NCI-H526 (cell line): Measurements from ENCODE around the gene STIM1.
"Not testable (repeated sequence)": the region's sequence is repeated elsewhere in the genome, so short reads cannot be mapped to it uniquely, and the experiment has no call there.

Experiments
- DNase-seq, 2 experiments: peaks; one replicate each; lab custom pipeline; 2025; lab: John Stamatoyannopoulos, UW

STIM1 gene

DNA sequence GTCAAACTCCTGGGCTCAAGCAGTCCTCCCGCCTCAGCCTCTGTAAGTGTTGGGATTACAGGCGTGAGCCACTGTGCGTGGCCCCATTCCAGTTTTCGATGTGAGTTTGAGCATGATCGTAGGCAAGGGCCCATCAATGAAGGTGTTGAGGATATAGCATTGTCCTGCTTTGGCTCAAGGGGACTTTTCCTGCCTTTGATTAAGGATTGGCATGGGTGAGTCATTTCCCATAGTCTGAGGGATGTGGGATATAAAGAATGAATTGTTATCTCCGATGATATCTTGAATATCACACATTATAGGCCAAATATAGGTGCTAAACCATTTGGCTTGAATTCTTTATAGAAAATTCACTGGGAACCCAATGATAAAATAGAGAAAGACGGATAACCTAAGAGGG is 30.4 kb downstream of the STIM1 start:
- no peak for DNase-seq

DNA sequence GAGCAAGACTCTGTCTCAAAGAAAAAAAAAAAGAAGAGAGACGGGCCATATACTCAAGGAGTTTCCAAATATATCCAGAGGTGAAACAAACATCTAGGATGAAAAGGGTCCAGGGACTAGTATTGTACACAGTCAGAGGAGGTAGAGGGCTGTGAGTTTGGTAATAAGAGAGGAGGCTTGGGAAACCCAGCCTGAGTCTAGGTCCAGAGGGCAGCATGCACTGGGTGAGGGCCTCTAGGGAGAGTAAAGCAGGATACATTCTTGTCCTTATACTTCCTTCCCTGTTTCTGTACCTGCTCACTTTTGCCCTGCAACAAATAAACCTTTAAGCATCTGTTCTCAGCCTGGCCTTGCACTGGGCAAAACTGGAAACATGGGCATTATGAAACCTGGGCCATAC is 31.5 kb downstream of the STIM1 start:
- no peak for DNase-seq

DNA sequence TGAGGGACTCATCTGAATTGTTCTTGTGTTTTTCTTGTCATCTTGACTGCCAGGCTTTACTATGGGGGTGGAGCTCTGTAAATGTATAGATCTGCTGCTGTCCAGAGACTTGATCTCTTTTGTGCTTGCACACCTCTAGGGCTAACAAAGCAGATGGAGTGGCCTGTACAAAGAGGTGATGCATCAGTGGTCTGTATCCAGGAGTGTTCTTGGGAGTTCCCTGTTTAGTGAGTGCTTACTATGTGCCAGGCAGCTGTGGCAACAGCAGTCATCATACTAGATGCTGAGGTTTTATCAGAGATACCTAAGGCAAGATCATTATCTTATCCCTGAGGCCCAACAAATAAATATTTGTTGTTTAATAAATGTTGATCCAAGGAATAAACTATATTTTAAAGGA is 33.4 kb downstream of the STIM1 start:
- no peak for DNase-seq

DNA sequence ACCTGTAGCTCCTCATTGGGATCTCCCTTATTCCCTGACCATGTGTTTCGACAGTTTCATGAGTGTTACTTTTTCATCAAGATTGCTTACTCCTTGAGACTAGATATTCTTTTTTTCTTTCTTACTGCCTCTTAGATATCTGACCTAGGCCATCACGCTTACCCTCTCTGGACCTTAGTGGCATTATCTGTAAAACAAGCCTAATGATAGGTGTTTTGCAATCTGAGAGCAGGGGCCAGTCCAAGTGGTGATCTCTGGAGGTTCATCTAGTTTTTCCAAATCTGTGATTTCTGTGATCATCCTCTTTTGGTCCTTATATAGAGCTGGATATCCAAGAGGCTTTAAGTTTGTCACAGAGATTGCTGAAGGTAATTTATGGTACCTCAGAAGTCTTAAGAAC is 34.5 kb downstream of the STIM1 start:
- DNase-seq: no peak

DNA sequence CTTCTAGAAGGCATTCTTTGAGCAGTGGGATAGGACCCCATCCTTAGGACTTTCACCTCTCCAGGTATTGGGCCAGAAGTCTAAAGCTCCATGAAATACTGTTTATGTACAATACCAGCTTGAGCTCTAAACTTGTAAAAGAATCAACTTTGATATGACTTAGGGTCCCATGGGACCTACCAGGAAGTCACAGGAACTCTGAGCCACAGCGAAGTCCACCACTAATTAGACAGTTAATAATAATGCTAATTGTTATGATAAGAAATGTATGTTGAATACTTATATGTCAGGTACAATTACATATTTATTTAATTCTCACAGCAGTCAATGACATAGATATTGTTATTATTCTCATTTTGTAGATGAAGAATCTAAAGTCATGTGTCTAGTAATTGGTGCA is 35.3 kb downstream of the STIM1 start:
- no peak for DNase-seq

DNA sequence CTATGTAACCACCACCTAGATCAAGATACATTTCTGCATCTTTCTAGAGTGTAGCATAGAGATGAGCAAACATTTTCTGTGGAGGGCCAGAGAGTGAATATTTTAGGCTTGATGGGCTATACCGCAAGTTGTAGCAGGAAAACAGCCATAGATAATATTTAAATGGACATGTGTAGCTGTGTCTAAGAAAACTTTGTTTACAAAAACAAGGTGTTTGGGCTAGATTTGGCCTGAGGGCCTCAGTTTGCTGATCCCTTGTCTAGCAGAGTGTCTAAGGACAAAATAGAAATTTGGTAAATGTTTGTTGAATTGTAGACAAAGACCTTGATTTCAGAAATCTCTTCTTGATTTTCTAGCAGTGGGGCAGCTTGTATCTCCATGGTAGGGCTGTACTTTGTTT is 36.3 kb downstream of the STIM1 start:
- DNase-seq: no peak

DNA sequence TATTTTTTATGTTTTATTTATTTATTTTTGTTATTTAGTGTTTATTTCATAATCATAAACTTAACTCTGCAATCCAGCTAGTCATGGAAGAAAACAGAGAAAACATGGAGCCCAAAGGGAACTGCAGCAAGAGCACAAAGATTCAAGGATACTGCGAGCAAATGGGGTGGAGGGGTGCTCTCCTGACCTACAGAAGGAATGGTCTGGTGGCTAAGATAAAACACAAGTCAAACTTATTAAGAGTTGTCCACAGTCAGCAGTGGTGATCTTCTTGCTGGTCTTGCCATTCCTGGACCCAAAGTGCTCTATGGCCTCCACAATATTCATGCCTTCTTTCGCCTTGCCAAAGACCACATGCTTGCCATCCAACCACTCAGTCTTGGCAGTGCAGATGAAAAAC is 36.7 kb downstream of the STIM1 start:
- no peak for DNase-seq

DNA sequence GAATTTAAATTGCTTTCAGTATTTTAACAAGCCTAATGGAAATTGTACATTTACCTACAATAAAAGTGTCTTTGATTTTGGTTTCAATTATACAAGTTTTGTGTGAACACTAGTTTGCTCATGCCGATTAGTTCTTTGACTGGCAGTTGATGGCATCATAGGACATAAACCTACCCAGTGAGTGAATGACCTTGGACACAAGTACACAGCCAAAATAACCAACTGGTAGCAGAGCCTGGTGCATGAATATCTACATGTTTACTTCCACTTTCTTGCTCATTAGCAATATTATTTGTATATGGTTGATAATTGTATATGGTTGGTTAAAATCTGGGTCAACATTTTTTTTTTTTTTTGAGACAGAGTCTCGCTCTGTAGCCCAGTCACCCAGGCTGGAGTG is 37.8 kb downstream of the STIM1 start:
- DNase-seq: no peak

DNA sequence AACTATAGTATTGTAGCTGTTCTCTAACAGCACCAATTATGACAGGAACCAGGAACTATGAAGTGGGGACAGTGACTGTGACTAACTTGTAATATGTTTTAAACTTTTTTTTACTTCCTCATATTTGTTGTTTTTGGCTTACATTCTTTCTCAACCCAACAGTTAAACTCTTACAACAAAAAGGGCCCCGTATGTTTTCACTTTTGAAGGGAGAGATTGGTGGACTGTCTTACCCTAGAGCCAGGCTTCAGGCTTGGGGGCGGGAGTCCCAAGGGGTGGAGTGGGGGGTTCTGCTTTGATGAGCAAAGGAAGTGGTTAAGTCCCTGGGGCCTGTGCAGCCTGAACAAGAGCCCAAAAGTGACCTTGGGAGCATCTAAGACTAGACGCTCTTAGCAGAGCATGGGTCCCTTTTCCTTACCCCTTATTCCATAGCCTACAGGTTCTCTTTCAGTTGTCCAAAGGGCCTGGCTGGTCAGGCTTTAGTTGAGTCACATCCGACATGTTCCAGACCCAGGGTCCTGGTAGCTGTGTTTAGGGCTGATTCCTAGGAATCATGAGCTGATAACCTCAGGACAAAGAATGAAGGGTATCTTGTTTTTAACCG is 38.8 kb downstream of the STIM1 start:
- no peak for DNase-seq

DNA sequence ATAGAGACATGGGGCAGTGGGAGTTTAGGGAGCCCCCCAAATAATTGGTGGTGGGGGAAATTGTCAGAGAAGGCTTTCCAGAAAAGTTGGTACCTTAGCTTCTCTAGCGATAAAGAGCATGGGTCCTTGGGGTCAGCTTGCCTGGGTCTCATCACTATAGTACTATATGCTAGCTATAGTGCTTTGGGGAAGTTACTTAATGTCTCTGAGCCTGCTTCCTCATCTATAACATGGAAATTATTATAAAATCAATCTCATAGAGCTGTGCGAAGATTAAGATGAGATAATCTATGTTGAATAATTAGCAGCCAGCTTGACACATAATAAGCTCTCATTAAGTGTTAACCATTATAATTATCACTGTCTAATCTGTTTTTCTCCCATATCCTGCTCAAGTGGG is 41.2 kb downstream of the STIM1 start:
- no peak for DNase-seq

DNA sequence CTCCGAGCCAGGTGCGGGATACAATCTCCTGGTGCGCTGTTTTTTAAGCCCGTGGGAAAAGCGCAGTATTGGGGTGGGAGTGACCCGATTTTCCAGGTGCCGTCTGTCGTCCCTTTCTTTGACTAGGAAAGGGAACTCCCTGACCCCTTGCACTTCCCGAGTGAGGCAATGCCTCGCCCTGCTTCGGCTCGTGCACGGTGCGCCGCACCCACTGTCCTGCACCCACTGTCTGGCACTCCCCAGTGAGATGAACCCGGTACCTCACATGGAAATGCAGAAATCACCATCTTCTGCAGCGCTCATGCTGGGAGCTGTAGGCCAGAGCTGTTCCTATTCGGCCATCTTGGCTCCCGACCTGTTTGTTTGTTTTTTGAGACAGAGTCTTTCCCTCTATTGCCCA is 44.8 kb downstream of the STIM1 start:
- not testable (repeated sequence) for DNase-seq

DNA sequence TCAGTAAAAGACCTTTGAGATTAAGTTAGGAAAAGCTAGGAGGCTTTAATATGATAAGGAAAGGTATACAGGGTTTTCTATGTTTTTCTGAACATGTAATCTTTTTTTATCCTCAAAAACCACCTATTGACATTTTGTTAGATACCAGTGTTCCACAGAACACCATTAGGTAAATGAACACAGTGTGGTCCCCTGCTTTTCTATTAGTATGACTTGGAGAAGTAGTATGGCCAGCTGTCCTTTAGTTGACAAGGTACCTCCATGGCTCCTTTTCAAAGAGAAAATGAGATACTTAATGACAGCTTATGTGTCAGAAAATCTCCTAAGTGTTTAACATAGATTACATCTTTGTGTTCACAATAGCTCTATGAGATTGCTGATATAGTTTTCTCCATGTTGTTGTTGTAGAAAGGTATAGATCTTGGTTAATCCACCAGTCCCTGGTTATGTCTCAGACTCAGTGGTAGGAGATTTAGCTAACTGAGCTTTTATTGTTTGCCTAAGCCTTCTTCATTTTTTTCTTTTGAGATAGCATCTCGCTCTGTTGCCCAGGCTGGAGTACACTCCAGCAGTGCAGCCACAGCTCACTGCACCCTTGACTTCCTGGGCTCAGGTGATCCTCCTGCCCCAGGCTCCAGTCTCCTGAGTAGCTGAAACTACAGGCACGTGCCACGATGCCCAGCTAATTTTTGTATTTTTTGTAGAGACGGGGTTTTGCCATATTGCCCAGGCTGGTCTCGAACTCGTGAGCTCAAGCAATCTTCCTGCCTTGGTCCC is 46.0 kb downstream of the STIM1 start:
- DNase-seq: no peak

DNA sequence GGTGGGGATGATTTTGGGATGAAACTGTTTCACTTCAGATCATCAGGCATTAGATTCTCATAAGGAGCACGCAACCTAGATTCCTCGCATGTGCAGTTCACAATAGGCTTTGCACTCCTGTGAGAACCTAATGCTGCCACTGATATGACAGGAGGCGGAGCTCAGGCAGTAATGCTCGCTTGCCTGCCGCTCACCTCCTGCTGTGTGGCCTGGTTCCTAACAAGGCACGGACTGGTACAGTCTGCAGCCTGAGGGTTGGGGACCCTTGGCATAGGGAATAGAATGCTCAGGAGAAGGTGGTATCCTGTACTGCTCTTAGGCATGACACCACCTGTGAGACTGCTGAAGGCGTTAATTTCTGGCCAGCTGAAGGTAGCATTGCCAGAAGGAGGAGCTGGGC is 47.0 kb downstream of the STIM1 start:
- DNase-seq: no peak

DNA sequence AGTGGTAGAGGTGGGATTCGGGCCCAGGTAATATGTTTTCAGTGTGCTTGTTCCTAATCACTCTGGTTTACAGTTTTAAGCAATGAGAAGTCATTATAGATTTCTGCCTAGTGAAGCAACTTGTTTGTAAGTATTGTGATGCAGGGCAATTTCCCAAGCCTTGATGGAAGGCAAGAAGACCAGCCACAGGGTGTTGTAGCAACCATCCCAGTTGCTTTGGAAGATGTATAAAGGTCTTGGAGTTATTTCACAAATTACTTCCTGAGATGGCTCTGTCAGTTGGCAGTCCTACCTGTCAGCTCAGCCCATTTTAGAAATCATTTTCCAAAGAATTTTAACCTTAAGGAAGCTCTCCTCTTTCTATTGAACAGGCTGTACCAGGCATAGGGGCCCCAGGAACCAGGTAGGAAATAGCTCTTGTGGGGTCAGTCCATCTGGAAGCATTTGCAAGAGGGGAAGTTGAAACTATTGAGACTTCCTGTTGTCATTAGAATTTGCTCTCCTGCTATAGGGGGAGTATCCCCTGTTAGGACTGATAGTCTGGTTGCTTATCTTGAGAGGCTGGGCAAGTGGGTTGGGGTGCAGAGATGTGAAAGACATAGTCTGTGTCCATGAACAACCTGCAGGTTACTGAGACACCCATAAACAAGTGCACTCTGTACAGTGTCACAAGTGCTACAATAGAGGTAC is 47.9 kb downstream of the STIM1 start:
- no peak for DNase-seq

DNA sequence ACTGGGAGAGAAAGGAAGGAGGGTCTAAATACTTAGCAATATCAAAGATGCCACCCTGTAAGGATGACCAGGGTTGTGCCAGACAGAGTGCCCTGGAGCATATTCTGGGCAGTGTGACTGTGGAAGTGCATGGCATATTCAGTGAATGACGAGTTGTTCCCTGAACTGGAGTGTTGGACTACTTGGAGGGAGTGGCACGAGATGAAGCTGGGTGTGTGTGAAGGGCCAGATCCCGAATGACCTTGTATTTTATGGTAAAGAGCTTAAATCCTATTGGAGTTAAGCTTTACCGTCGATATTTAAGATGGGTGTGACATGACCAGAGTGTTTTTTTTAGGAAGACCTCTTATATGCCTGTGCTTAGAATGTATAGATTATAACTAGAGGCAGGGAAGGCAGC is 48.8 kb downstream of the STIM1 start:
- no peak for DNase-seq

DNA sequence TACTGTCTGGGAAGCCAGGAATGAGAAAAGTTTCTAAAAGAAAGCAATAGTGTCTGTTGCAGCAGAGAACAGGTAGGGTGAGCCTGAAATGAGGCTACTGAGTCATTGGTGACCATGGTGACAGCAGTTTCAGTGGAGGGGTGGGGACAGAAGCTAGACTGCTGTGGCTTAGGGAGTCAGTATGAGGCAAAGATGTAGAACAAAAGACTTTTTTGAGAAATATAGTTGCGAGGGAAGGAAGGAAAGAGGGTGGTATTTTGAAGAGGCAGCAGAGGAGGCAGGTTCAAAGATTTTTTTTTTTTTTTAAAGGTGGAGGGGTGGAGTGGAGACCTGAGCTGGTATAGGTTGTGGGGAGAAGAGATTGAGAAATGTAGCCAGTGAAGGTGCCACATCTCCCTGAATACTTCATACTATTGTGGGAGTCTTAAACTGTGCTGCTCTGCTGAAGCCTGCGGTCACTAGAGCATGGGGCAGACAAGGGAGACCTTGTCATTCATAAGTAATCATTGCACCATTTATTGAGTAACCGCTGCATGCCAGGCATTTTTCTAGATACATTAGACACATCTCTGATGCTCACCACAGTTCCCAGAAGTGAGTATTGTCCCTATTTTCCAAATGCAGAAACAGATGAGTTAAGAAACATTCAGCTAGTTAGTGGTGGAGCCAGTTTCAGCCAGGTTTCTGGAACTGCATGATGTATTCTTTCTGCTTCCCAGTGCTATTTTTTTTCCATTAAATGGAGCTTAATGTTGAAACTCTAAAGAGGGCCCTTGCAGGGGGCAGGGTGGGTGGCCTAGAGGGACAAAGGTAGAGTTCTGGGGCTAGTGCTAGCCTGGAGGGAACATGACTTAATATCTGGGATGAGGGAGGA is 49.9 kb downstream of the STIM1 start:
- DNase-seq: no peak

DNA sequence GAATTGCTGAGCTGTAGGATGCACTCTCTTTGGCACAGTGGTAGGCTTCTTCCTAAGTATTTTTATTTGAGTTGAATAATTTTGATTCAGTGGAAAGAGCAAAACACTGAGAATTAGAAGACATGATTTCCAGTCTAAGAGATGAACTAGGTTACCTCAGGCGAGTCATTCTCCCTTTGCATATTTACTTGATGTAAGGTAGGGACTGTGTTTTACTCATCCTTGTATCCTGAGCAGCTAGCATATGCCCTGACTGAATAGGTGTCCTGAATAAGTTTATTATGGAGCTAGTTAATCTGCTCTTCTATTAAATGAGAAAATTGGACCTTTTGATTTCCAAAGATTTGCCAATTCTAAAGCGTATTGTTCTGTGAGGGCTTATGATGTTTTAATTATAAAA is 50.7 kb downstream of the STIM1 start:
- no peak for DNase-seq

DNA sequence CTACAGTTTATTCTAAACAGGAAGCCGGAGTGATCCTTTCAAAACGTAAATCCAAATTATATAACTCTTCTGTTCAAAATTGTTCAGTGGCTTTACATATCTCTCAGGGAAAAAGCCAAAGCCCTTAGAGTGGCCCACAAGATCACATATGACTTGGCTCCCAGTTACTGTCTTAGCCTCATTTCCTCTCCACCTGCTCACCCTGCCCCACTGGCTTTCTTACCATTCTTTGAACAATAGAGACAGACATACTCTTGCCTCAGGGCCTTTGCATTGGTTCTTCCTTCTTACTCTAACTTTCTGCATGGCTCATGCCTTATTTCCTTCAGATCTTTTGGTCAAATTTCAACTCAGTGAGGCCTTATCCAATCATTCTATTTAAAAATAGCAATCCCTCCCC is 52.1 kb downstream of the STIM1 start:
- DNase-seq: no peak

DNA sequence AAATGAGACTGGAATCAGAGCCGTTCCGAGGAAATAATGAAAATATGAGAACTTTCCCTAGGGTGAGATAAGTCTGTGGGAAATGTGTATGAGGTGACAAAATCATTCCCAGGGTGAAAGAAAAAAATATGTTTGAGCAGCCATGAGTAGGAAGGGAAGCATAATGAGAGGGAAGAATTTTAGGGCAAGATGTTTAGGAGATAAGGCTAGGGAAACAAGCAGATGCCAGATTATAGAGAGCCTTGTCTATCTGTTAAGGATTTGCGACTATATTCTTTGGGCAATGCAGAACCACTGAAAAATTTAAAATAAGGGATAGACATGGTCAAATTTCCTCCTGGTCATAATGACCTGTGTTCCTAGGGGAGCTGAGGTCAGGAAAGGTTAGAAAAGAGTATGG is 54.4 kb downstream of the STIM1 start:
- DNase-seq: no peak

DNA sequence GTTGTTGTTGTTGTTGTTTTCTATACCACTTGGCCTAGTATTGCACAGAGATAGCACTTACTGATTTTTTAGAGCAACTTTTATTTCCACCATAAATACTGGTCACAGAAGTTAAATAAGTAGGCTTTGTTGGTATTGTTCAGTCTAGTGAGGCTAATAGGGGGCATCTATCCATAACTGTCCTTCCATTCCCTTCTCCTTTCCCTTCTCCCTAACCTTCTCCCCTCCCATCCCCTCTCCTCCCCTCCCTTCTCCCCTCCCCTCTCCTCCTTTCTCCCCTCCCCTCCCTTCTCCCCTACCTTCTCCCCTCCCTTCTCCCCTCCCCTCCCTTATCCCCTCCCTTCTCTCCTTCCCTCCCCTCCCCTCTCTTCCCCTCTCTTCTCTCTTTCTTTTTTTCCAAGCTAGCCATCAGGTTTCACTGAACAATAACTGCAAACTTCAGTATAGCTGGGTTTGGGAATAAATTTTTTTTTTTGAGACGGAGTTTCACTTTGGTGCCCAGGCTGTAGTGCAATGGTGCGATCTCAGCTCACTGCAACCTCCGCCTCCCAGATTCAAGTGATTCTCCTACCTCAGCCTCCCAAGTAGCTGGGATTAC is 56.5 kb downstream of the STIM1 start:
- no peak for DNase-seq

DNA sequence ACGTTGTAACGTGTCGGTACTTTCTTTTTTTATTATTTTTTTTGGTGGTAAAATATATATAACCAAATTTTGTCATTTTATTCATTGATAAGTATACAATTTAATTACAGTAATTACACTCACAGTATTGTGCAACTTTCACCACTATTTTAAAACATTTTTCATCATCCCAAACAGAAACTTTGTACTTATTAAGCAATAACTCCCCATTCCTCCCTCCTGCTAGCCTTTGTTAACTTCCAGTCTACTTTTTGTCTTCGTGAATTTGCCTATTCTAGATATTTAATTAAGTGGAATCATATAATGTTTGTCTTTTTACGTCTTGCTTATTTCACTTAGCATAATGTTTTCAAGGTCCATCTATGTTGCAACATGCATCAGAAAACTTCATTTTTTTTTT is 58.5 kb downstream of the STIM1 start:
- no peak for DNase-seq

DNA sequence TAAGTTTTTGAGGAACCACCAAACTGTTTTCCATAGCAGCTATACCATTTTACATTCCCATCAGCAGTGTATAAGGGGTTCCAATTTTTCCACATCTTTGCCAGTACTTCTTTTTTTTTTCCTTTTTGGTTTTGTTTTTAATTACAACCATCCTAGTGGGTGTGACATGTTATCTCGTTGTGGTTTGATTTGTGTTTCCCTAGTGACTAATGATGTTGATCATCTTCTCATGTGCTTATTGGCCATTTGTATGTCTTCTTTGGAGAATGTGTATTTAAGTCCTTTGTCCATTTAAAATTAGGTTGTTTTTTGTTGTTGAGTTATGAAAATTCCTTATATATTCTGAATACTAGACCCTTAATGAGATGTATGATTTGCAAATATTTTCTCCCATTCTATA is 59.3 kb downstream of the STIM1 start:
- DNase-seq: no peak
